ENCODE results near the gene MAZ.

GRCh38 chr16:29852654-29853053 is 46.3 kb downstream of the MAZ start:
- no peak for TF ChIP-seq CTCF (IDR thresholded peaks at IDR 0.05)
- TF ChIP-seq EZH2 (IDR thresholded peaks at IDR 0.05), result no peak
- no peak for TF ChIP-seq EZH2phosphoT487 (IDR thresholded peaks at IDR 0.05)
